ENCODE results near the gene CCDC92B.
"Not testable (repeated sequence)": the region's sequence is repeated elsewhere in the genome, so short reads cannot be mapped to it uniquely, and the experiment has no call there.

Gene CCDC92B

DNA sequence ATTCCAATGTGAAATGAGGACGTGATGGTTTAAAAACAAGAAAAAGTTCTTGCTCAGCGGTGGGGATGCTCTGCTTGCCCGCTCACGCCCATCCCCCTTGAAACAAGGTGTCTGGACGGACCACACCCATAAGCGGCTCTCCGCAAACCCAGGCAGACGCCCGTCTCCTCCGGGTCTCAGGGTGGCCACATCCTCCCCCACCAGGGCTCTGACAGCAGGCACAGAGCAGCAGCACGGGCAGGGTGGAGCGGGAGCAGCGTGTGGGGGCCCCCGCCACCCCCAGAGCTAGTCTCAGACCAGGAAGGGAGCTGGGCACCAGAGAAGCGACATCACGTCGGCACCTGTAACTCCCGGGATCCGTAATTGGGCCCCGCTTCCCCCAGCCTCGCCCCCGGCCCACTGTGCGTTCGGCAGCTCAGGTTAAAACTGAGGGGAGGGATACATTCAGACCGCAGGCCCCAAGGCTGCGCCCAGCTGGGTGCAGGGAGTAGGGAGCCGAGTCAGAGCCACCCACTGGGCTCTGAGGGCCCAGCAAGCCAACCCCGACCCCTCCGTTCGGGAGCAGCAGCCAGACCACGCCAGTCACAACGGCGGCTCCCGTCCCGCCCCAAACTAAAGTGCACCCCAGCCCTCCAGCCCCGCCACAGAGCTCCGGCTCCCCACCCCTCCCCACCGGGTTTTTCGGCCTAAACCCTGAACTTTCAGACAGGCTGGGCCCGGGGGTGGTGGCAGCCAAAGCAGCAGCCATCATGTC, 59.9 kb downstream of the CCDC92B start:
- no peak for DNase-seq (ENCODE audit: low spot score)

DNA sequence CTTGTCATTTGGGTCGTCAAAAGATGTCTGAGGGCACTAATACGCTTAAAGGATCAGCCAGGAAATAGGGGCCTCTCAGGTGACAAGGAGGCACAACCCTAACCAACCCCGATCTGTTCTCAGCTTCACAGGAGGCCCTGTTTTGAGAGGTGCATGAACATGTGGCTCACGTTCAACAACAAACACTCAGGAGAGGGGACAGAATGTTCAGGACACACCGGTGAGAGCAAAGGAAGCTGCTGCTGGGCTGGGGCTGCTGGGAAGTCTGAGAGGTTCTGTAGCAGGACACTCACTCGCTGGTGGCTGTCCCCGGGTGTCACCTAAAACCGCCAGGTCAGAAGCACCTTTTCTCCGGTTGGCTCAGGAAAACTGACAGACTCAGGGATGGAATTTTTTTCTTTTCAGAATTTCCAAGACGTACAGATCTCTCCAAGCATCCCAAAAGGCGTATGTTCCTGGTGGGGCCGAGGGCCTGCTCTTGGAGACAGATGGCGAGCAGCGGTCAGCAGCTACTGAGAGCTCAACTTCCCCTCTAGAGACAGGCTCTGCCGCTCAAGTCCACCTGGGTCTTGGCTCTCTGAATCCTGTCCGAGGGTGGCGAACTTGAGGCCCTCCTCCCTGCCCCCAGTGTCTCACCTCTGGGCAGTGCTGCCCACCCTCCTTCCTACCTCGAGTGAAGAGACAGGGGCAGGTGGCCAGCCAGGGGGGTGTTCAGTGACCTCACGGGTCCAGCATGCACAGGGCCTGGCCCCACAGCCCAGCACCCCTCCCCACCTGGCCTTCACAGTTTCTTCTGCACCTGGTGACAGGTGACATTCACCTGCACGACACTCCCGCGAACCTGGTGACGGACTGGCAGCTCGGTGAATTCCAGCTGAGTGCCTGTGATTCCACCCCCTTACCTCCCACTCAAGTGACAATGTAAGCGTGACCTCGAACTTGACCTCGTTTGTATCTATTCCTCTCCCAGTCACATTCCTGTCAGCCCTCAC, 60.8 kb downstream of the CCDC92B start:
- DNase-seq (ENCODE audit: low spot score): no peak

DNA sequence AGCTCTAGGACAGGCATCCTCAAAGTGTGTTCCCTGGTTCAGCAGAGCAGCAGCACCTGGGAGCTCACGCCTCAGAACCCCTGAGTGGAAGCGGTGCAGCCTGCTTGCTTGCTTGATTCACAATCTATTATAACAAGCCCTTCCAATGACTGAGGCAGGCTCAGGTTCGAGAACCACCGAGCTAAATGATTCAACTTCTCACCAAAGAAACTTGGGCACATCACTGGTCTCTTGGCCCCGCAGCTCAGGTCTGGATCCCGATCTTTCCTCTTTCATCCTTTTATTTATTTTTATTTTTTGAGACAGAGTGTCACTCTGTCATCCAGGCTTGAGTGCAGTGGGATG, 62.4 kb downstream of the CCDC92B start:
- no peak for DNase-seq (ENCODE audit: low spot score)

DNA sequence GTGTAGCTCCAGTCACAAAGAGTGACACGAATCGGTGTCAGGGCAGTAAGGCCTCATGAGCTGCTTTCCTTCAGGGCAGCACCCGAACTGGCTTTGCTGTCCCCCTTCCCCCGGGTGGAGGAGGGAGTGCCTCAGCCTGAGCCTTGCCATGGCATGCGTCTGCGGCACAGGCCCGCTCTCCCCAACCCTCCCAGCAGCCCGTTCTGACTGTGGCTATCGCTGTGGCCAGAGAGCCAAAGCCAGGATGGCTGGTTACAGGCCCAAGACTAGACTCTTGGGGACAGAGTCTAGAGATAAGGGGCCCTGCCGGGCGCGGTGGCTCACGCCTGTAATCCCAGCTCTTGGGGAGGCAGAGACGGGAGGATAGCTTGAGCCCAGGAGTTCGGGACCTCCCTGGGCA, 63.8 kb downstream of the CCDC92B start:
- DNase-seq (ENCODE audit: low spot score): no peak

DNA sequence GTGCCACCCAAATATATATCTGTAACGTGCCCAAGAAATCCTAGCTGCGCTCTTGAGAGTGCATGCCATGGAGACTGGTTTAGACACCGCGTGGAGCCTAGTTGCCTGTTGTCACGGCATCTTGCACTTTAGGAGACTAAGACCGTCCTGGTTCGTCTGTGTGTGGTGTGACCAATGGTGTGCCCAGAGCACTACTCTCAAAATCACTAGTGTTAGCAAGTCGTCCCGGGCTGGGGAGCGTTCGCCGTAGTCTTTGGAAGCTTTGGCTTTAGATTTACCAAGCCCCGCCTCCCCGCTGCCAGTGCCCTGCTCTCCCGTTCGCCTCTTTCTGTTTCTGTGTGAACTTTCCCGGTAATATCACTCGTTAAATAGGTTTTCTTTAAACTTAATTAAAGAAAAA, 64.9 kb downstream of the CCDC92B start:
- DNase-seq (ENCODE audit: low spot score): no peak

DNA sequence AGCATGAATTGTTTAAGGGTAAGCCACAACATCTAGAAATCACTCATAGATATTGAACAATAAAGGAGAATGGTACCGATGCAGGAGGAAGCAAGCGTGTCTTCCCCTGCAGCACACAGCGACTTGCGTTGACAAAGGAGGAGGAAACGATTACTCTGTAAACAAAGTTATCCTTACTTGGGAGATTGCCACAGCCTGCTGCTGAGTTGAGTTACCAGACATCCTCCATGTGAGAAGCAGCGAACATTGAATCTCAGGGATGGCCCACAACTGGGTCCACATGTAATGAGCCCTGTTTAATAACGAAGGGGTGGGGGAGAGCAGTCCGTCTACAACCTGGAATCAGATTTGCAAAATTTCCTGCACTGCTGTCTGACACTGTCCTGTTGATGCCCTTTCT, 65.5 kb downstream of the CCDC92B start:
- no peak for DNase-seq (ENCODE audit: low spot score)

DNA sequence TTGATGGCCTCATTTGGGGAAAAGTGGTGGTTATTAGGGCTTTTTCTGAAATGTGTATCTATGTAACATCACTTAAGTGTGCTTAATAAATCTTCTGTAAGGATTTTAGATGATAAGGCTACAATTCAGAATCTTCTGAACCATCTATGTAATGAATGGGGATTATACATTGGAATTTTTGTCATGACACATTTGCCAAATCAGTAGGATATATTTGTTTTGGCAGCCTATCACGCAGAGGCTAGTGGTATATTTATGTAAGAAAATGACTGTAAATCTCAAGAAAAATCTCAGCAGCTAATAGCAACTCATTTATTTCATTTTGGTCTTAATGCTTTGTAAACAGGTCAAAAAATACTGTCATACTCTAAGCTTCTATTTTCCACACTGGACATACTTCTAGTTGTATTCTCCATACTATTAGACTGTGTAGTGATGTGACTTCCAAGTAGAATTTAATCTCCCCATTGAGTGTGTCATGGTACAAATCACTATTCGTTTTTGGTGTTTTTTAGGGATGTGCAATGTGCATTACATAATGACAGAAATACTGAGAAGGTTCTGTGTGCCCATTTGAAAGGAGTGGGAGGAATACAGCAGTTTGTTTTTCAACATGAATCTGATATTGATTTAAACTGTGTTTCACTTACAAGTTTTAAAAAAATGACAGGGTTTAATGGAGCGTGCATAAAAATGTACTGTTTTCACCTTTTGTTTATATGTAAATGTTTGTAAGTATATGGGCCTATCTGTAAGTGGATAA, 67.1 kb downstream of the CCDC92B start:
- no peak for DNase-seq (ENCODE audit: low spot score)

DNA sequence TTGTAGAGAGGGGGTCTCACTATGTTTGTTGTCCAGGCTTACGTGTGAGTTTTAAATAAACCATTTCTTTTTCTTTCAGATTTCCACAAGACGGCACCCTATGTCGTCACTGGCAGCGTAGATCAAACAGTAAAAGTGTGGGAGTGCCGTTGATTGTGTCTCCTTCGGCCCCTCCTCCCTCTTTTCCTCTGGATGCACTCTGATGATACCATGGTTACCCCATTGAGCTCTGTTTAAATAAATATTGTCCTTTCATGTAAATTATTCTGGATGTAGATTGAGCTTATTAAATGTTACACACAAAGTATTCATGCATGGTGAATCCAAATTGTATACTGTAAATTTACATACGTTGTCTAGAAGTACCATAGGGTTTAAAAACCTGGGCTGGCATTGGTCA, 67.8 kb downstream of the CCDC92B start:
- no peak for DNase-seq (ENCODE audit: low spot score)

DNA sequence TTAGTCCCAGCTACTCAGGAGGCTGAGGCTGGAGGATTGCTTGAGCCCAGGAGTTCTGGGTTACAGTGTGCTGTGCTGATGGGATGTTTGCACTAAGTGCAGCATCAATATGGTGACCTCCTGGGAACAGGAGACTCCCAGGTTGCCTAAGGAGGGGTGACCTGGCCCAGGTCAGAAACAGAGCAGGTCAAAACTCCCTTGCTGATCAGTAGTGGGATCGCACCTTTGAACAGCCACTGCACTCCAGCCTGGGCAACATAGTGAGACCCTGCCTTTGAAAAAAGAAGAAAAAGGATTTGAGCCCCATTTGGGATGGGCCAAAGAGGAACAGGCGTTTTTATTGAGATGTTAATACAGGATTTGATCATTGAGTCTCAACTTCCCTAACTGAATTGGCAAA, 68.5 kb downstream of the CCDC92B start:
- no peak for DNase-seq (ENCODE audit: low spot score)

DNA sequence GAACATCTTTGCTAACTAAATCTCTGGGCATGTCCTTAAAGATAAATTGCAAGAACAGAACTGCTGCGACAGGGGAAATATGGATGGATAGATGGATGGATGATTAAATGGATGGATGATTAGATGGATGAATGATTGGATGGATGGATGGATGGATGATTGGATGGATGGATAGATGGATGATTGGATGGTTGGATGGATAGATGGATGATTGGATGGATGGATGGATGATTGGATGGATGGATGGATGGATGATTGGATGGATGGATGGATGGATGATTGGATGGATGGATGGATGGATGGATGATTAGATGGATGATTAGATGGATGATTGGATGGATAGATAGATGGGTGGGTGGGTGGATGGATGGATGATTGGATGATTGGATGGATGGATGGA, 70.2 kb downstream of the CCDC92B start:
- not testable (repeated sequence) for DNase-seq (ENCODE audit: low spot score)
